MCF 10A (cell line): ENCODE data around the gene QRFPR. TPM values are rescaled to one million over a fixed set of nuclear protein-coding genes. Genes with fewer than 3 reads are reported as not detected.

Source experiments
- BruUV-seq: library from RNA; stranded (reverse); fragments of 400-500 nt; replicated peaks from 2 replicates; lab custom pipeline; 2021; lab: Mats Ljungman, UMichigan
- CTCF ChIA-PET: fragments of 300-600 bp; sonication (Branson Sonifier 250); formaldehyde crosslinking; extraction: SDS; loops from one replicate; lab custom pipeline; 2021; ENCODE audit warnings: antibody characterized with exemption, inconsistent platforms; lab: Yijun Ruan, JAX
- POLR2A ChIA-PET: fragments of 300-600, 350-650 bp; sonication (Branson Sonifier 250); formaldehyde crosslinking; extraction: SDS; loops from one replicate; lab custom pipeline; 2020; ENCODE audit warnings: antibody characterized with exemption, inconsistent platforms; lab: Yijun Ruan, JAX
- DNase-seq: peaks from one replicate; pipeline ENCODE4 v3.0.0-alpha.2; 2018; ENCODE audit not compliant: unreplicated experiment
- H3K27ac Mint-ChIP-seq: one replicate; pipeline ENCODE4 v1.8.0; 2022; ENCODE audit warnings: mild to moderate bottlenecking, low read depth, mixed read lengths; ENCODE audit not compliant: unreplicated experiment
- H3K27me3 Mint-ChIP-seq: one replicate; pipeline ENCODE4 v1.8.0; 2022; ENCODE audit warnings: mixed read lengths; ENCODE audit not compliant: insufficient read depth, unreplicated experiment
- H3K36me3 Mint-ChIP-seq: one replicate; pipeline ENCODE4 v1.8.0; 2022; ENCODE audit warnings: mild to moderate bottlenecking, moderate library complexity, mixed read lengths; ENCODE audit not compliant: insufficient read depth, unreplicated experiment
- H3K4me1 Mint-ChIP-seq: one replicate; pipeline ENCODE4 v1.8.0; 2022; ENCODE audit warnings: mixed read lengths; ENCODE audit not compliant: insufficient read depth, unreplicated experiment
- H3K4me3 Mint-ChIP-seq: one replicate; pipeline ENCODE4 v1.8.0; 2022; ENCODE audit warnings: mild to moderate bottlenecking, moderate library complexity, mixed read lengths; ENCODE audit not compliant: unreplicated experiment
- H3K9me3 Mint-ChIP-seq: one replicate; pipeline ENCODE4 v1.8.0; 2022; ENCODE audit warnings: mixed read lengths; ENCODE audit not compliant: unreplicated experiment
- intact Hi-C: fragments of 100-400 bp; cut with micrococcal nuclease; formaldehyde crosslinking; loops from 2 replicates; pipeline ENCODE4 v1.14.1; 2022
- total RNA-seq: library from RNA; stranded (reverse); gene quantifications from 2 replicates; pipeline ENCODE4 v1.2.3, GENCODE V29; 2022
- TF ChIP-seq, protein P1 (sequence below): fragments of 200-600 bp; IDR thresholded peaks from one replicate; pipeline ENCODE4 v1.8.0; 2022; ENCODE audit warnings: antibody characterized with exemption, mild to moderate bottlenecking; ENCODE audit not compliant: unreplicated experiment

Gene QRFPR
- total RNA-seq, 1 experiment from 2014 or later, result 8.4 TPM

DNA sequence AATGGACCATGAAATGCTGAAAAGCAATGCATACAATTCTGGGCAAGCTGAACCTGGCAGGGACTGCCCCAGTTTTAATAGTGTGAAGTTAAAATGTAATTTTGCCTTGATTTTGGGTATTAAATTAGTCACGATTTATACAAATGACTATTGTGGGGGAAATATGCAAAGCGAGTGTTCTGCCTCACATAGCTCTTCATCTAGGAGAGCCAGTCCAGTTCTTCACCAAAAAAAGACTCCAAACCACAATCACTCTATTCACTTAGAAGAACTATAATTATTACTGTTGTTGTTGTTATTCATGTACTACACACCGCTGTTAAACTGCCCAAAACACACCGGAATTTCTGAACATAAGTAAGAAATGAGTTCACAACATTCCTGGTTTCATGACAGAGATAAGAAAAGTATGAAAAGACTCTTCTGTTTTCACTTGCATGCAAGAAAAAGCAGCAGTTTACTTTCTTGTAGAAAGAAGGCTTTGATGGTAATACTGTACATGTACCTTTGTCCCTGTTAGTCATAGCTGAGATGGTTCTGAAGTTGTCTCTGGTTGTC lies 101.9 kb downstream of the QRFPR start:
- no peak for DNase-seq
- TF ChIP-seq, protein P1, sequence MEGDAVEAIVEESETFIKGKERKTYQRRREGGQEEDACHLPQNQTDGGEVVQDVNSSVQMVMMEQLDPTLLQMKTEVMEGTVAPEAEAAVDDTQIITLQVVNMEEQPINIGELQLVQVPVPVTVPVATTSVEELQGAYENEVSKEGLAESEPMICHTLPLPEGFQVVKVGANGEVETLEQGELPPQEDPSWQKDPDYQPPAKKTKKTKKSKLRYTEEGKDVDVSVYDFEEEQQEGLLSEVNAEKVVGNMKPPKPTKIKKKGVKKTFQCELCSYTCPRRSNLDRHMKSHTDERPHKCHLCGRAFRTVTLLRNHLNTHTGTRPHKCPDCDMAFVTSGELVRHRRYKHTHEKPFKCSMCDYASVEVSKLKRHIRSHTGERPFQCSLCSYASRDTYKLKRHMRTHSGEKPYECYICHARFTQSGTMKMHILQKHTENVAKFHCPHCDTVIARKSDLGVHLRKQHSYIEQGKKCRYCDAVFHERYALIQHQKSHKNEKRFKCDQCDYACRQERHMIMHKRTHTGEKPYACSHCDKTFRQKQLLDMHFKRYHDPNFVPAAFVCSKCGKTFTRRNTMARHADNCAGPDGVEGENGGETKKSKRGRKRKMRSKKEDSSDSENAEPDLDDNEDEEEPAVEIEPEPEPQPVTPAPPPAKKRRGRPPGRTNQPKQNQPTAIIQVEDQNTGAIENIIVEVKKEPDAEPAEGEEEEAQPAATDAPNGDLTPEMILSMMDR, result no peak
- BruUV-seq, result no TSS peak
- H3K9me3 Mint-ChIP-seq, result no peaks in the 10 kb centered on the region
- no peak overlapping the region for H3K27ac Mint-ChIP-seq
- intact Hi-C loops, result no loop called here
- H3K27me3 Mint-ChIP-seq, result no peaks in the 10 kb centered on the region
- ChIA-PET CTCF (interaction anchor here (1.2 to 1.4 kb wide), 2 partner anchors 26 to 29 kb away, joined by 3 to 5 read pairs; no protein-coding TSS in a partner anchor), POLR2A (no interaction called here)
- no peak overlapping the region for H3K4me3 Mint-ChIP-seq
- no peaks in the 10 kb centered on the region for H3K36me3 Mint-ChIP-seq
- no peaks in the 10 kb centered on the region for H3K4me1 Mint-ChIP-seq

Other genes with a start within 250 kb of the QRFPR start
- gene TNIP3, start 216.7 kb downstream of the QRFPR start, total RNA-seq, result 2.0 and 2.1 TPM in 2 replicates